GM19240 (cell line): ENCODE data around the gene EFHB.
A peak's percentile ranks its signal among the peaks of the same experiment; 100 is the strongest.
"Not testable (repeated sequence)": the region's sequence is repeated elsewhere in the genome, so short reads cannot be mapped to it uniquely, and the experiment has no call there.

Experiments
- DNase-seq: peaks from one replicate; pipeline ENCODE4 v3.0.0; 2011; ENCODE audit warnings: low spot score; ENCODE audit not compliant: insufficient read length

The EFHB gene

DNA sequence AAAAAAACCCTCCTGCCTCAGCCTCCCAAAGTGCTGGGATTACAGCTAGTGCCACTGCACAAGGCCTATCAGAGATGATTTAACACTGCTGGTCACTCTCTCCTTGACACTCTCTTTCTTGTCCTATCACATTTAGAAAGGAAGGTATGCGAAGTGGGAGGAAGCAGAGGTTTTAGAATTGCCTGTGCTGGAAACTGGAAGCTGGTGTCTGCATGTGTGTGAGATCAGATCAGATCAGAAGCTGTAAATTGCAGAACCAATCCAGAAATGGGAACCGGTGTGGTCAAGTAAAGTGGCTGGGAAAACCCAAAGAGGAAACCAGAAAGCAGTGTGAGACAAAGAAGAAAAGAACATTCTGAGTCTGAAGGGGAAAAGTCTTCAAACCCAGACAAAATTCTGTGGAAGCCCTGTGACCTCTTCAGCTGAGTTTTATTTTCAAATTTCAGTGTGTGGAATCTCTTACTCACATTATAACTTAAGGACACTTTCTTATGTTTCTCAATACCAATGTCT, 2.8 kb downstream of the EFHB start:
- no peak for DNase-seq

- DNase-seq: no peak
These were observed 13.5 kb downstream of the EFHB start for GRCh38 chr3:19920401-19921080.

DNA sequence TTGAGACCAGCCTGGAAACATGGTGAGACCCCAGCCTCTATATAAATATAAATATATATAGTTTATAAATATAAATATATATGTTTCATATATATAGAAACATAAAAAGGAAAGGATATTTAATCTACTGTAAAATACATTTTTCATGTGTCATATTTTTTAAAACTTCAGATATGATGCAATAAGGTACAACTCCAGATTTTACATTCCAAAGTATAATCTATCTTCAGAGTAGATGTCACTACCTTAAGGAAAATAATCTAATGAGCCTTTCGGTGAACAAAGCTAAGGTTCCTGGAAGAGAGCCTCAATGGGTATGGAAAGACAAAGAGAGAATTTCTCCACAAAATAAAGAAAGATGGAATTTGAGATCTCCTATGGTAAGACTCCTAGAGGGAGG, 16.9 kb downstream of the EFHB start:
- no peak for DNase-seq

DNA sequence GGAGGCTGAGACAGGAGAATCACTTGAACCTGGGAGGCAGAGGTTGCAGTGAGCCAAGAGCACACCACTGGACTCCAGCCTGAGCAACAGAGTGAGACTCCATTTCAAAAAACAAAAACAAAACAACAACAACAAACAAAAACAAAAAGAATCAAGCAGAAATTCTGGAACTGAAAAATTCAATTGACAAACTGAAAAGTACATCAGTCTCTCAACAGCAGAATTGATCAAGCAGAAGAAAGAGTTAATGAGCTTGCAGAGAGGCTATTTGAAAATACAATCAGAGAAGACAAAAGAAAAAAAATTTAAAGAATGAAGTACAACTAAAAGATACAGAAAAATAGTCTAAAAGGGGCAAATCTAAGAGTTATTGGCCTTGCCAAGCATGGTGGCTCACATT, 22.6 kb downstream of the EFHB start:
- no peak for DNase-seq

DNA sequence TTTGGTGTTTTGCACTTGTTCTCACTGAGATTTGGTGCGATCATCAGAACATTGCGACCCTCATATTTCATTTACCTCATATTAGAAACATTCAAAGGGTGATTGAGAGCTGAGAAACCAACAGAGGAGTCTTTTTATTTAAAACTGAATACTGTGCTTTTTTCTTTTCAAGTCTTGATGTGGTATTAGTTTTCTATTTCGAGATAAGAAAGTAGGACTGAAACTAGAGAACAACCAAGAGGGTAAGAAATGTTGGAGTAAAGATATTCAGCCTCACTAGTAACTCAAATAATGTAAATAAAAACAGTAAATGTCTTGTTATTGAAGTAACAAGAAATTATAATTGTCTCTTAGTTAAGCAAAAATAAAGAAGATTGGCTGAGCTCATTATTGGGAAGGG, 26.5 kb downstream of the EFHB start:
- DNase-seq: no peak

DNA sequence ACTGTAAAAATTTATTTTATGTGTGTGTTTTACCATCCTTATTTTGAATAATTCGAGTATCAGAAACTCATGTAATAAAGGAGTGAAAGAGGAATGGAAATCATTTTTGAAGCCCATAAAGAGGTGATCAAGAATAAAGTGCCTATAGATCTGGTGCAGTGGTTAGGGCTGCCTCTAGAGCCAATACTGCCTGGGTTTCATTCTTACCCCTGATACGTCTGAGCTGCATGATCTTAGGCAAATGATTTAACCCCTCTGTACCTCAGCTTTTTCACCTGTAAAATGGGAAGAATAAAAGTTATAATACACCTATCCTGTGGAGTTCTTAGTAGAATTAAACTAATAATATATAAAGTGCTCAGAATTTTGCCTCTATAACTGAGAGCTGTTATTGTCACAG, 30.4 kb downstream of the EFHB start:
- DNase-seq: no peak

- DNase-seq: no peak
These were observed 32.1 kb downstream of the EFHB start for GRCh38 chr3:19901918-19902317.

DNA sequence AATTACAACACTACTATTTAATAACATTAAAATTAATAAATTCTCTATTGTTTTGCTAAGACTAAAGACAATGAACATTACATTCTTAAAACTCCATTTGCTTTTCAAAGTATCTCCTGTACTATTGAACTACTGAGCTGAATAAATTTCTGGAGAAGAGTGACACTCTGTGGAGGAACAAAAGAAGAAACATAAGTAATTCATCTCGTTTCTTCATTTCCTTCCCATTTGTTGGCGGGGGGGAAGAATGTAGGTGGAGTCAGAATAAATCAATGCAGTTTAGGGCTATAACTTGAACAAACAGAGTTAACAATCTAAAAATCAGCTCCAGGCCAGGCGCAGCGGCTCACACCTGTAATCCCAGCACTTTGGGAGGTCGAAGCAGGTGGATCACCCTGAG, 32.7 kb downstream of the EFHB start:
- DNase-seq: no peak

- DNase-seq: not testable (repeated sequence)
These were observed 34.2 kb downstream of the EFHB start for GRCh38 chr3:19899833-19900232.

- no peak for DNase-seq
These were observed 34.8 kb downstream of the EFHB start for GRCh38 chr3:19899264-19899663.

DNA sequence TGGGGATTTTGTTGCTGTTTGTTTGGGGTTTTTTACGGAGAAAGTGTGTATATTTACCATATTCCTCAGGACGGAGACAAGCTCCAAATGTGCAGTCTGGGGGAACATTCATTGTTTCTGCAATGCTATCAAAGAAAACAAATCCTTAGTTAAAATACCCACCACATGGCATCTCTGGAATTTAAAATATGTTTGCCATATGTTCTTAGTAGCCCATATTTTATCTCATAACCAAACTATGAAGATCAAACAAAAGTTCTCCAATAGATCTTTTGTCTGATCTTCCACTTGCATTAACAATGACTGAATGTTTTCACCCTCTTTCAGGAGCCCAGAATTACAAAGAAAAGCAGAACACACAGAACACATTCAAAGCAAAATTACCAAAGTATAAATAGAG, 35.3 kb downstream of the EFHB start:
- DNase-seq: no peak

DNA sequence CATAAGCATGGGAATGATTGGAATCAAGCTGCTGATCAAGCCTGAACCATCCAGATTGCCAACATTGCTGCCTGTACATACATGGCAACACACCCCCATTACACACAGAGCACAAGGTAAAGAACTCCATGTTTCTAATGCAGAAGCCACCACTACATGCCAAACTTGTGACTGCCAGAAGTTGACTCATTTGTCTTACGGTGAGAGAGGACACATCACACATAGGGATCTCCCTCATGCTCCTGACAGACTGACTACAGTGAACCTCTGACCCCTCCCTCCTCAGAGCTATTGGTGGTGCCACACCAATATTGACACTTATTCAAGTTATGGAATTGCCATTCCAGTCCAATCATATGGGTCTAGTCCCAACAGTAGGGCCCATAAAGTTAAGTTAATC, 42.3 kb downstream of the EFHB start:
- DNase-seq: no peak

GRCh38 chr3:19888428-19889152, 45.4 kb downstream of the EFHB start:
- no peak for DNase-seq

- DNase-seq: not testable (repeated sequence)
These were observed 46.9 kb downstream of the EFHB start for GRCh38 chr3:19887122-19887521.

DNA sequence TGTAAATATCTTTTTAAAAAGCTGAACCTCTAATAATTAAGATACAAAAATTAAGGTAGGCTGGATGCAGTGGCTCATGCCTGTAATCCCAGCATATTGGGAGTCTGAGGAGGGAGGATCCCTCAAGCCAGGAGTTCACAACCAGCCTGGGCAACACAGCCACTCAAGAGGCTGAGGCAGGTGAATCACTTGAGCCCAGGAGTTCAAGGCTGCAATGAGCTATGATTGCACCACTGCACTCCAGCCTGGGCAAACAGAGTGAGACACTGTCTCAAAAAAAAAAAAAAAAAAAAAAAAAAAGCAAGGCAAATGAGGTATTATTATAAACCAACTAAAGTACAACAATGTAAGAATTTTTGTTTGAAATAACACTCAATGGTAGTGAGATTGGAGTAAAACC, 47.6 kb downstream of the EFHB start:
- no peak for DNase-seq

DNA sequence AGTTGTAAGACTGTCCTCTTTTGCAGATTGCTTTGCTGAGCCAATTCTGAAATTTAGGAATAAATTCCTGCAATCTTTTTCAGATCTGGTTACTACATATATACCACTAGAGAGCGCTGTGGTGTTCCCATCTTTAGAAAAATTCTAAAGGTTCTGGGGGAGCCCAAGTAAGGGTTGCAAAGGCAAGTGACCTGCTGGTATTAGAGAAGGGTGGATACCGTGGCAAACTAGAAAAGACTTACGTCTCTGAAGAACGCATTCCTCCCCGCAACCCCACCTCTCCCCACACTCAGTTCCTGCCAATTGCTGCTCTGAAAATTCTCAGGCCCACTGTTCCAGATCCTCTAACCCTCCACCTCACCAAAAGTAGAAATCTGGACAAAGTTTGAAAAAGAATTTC, 48.5 kb downstream of the EFHB start:
- DNase-seq: peak; percentile 10

DNA sequence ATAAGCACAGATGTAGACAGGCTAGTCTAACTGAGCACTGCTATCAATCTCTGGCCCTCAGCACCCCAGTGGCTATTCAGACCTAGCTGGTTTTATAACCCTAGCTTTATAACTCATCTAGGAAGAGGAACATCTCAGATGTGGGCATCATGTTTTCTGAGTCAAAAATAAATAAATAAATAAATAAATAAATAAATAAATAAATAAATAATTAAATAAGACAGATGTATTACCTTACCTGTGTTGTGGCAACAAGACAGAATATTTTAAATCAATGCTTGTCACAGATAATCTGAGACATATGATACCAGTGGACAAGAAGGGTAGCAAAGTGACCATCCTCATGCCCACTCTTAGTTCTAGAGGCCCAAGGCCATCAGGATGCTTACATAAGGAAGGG, 52.2 kb downstream of the EFHB start:
- DNase-seq: no peak

GRCh38 chr3:19881036-19881435, 53.0 kb downstream of the EFHB start:
- DNase-seq: no peak

- no peak for DNase-seq
These were observed 56.4 kb downstream of the EFHB start for GRCh38 chr3:19877656-19878055.

DNA sequence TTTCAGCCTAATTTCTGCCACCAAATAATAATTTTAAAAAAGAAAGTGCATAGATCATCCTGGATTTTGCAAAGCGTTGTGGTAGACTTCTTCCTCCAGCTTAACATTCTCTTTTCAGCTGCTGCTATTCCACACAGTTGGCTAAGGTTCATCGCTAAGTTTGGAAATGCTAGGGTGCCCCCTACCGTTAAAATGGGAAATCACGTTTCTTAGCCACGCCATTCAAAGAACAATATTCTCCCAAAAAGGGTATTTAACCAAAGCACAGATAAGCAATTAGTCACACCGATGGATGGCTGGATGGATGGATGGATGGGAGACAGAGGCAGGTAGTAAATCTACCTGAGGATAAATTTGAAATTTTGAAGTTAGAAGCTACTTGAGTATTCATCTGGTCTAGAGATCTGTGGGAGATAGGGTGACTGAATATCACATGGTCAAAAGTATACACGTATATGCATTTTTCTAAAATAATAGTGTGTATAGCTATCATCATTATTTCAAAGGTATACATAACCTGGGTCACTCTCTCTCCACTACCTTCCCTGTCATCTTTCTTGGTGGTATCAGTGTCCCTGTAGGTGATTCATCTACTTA, 67.2 kb downstream of the EFHB start:
- DNase-seq: peak; percentile 17

DNA sequence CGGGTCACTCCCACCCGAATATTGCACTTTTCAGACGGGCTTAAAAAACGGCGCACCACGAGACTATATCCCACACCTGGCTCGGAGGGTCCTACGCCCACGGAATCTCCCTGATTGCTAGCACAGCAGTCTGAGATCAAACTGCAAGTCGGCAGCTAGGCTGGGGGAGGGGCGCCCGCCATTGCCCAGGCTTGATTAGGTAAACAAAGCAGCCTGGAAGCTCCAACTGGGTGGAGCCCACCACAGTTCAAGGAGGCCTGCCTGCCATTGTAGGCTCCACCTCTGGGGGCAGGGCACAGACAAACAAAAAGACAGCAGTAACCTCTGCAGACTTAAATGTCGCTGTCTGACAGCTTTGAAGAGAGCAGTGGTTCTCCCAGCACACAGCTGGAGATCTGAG, 78.7 kb downstream of the EFHB start:
- DNase-seq: not testable (repeated sequence)

DNA sequence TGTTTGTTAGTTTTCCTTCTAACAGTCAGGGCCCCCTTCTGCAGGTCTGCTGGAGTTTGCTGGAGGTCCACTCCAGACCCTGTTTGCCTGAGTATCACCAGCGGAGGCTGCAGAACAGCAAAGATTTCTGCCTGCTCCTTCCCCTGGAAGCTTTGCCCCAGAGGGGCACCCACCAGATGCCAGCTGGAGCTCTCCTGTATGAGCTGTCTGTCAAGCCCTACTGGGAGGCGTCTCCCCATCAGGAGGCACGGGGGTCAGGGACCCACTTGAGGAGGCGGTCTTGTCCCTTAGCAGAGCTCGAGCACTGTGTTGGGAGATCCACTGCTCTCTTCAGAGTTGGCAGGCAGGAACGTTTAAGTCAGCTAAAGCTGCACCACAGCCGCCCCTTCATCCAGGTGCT, 87.4 kb downstream of the EFHB start:
- DNase-seq: not testable (repeated sequence)
